Measurements from ENCODE around the gene S100A9. TPM values are rescaled to one million over a fixed set of nuclear protein-coding genes. Genes with fewer than 3 reads are reported as not detected.
"Not testable (repeated sequence)": the region's sequence is repeated elsewhere in the genome, so short reads cannot be mapped to it uniquely, and the experiment has no call there.

S100A9 gene
- total RNA-seq, 1 experiment from 2014 or later, result not detected

GRCh38 chr1:153389973-153390879 lies 32.6 kb downstream of the S100A9 start:
- DNase-seq (ENCODE audit: low spot score), result no peak

- no peak for DNase-seq (ENCODE audit: low spot score)
These were observed 33.5 kb downstream of the S100A9 start, which contains the start of gene S100A8 for GRCh38 chr1:153390938-153391710. TSS of gene S100A8 (minus strand) at chr1:153391073. CDS start at chr1:153390535, 538 bp downstream.

- DNase-seq (ENCODE audit: low spot score), result no peak
These were observed 34.6 kb downstream of the S100A9 start for GRCh38 chr1:153392258-153392657.

DNA sequence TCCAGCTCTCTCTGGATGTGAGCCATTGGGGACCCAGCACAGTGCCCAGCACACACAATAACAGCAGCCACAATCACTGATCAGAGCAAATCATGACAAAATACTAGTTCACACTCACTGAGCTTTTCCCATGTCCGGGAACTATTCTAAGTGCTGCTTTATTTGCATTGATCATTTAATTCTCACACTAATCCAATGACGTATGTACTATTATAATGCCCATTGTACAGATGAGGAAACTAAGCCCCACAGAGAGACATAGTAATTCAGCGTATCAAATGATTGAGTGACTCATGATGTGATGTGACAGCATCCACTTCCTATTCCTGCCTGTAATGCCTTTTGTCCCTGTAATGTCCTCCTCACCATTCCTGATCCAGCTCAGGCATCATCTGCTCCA lies 35.2 kb downstream of the S100A9 start:
- DNase-seq (ENCODE audit: low spot score), result no peak

- DNase-seq (ENCODE audit: low spot score), result no peak
These were observed 36.3 kb downstream of the S100A9 start for GRCh38 chr1:153393926-153394325.

GRCh38 chr1:153394391-153394790 lies 36.7 kb downstream of the S100A9 start:
- DNase-seq (ENCODE audit: low spot score), result no peak

DNA sequence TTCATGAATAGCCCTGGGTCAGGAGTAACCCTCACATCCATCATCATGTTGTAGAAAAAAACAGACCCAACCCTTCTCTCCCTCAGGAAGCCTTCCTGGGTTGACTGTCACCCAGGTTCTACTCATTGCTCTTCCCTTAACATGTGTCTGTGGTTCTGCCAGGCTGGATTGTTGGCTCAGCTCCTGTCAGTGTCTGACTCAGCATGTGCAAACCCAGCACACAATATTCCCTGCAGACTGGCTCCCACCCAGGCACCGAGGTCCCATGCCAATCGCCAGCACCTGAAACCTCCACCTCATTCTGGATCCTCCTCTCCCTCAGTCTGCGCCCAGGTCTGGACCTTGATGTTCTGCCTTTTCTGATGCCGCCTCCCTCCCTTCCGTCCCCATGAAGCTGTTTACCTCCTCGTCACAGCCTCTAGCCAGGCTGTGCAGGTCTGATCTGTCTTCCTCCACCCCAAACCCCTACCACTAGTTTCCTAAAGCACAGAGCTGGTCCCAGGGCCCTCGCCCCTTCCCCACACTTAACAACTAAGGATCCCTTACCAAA lies 37.6 kb downstream of the S100A9 start:
- no peak for DNase-seq (ENCODE audit: low spot score)

DNA sequence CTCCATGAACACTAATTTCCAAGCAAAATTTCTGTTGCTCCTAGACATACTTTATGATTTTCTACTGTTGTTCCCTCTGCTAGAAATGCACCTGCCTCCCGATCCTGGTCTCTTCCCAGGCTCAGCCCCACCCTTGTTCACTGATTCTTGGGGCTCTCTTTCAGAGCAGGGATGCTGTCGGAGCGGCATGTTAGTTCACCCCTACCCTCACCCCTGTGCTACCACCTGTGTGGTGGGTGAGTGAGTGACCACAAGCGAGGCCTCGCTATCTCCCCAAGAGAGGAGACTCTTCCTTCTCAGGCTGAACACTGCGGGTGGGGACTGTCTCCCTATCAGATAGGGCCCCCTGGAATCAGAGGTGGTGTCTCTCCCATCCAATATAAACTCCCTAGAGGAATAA lies 38.1 kb downstream of the S100A9 start:
- no peak for DNase-seq (ENCODE audit: low spot score)

GRCh38 chr1:153396461-153396860 lies 38.8 kb downstream of the S100A9 start:
- no peak for DNase-seq (ENCODE audit: low spot score)

GRCh38 chr1:153397051-153397923 lies 39.6 kb downstream of the S100A9 start:
- no peak for DNase-seq (ENCODE audit: low spot score)

DNA sequence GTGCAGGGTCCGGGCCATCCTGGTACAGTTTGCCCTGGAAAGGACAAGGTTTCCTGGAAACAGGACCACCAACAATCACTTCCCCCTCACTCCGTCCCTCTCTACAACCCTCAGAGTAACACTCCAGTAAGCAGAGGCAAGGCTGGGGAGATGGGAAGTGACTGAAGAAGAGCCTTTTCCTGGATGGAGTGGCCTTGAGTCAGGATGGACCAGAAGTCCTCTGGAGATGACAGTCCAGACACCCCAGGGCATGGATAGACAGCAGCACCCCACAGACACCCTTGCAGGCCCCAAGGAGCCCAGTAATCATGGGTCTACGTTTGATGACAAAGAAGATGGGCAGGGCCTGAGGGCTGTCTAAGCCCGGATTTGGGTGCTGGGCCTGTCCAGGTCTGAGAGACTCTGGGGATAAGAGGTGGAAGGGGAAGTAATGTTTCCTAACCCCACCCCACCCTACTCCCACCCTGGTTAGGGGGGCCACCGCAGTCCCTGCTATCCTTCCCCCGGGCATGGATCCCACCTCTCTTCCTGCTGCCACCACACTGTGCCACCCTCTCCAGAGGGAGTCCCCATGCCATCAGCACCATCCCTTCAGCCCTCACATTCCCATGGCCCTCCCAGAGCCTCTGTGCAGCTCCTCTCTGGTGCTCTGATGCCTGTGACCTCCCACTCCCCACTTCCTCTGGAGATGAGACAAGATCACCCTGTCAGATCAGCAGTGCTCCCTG lies 40.4 kb downstream of the S100A9 start:
- no peak for DNase-seq (ENCODE audit: low spot score)

DNA sequence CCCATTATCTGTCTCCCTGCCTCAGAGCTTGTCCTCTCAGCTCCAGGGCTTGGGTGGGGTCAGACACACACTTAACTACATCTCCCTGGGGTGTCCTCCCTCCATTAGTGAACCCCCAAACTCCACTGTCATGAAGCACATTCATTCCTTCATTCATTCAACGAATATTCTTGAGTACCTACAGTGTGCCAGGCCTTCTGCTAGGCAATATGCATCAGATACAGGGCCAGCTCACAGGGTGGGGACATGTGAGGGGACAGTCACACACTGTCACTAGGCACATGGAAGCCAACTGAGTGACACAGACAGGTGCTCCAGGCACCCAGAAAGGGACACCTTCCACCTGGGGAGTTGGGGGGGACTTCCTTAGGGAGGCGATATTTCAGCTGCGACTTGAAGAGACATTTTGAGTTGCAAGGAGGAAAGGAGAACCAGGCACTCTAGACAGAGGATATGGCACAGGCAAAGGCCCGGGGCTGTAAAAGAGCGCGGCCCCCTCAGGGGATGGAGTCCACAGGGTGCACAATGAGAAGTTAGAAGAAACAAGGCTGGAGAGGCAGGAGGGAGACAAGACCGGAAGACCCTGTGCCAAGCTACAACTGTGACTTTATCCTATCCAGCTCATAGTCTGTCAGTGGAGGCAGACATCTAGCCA lies 41.9 kb downstream of the S100A9 start:
- no peak for DNase-seq (ENCODE audit: low spot score)

DNA sequence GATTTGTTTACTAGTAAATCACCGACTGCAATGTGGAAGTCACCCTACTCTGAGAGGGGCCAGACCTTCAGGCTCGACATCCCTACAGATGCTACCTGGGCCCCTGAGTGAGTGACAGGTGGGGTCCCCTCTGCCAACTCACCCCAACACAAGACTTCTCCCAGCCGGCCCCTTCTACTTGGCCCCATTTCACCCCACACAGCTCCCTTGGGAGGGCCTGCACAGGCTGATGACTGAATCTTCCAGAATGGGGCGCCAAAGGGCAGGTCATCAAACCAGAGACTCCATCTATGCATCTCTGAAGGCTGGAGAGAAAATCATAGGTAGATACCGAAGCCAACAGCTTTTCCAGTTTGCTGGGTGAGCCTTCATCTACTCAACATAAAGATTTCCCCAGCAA lies 42.6 kb downstream of the S100A9 start:
- DNase-seq (ENCODE audit: low spot score), result no peak

DNA sequence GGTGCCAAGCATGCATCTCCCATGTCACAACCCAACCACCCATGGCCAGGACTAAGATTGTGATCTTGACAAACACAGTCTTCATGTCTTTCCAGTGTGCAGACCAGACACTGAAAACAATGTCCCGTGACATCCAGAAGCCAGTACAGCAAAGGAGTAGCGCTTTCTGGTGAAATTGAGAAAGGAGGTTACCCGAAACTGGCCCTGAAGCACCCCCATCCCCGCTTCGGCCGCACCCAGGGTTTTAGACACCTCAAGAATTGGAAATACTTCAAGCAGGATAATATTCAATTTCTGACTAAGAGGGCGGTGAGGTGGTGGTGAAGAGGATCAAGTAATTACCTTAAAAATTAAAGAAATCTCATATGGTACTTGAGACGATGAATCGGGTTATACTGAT lies 43.8 kb downstream of the S100A9 start:
- no peak for DNase-seq (ENCODE audit: low spot score)

GRCh38 chr1:153402226-153402625 lies 44.6 kb downstream of the S100A9 start:
- DNase-seq (ENCODE audit: low spot score), result no peak

- no peak for DNase-seq (ENCODE audit: low spot score)
These were observed 45.9 kb downstream of the S100A9 start for GRCh38 chr1:153403421-153404085.

DNA sequence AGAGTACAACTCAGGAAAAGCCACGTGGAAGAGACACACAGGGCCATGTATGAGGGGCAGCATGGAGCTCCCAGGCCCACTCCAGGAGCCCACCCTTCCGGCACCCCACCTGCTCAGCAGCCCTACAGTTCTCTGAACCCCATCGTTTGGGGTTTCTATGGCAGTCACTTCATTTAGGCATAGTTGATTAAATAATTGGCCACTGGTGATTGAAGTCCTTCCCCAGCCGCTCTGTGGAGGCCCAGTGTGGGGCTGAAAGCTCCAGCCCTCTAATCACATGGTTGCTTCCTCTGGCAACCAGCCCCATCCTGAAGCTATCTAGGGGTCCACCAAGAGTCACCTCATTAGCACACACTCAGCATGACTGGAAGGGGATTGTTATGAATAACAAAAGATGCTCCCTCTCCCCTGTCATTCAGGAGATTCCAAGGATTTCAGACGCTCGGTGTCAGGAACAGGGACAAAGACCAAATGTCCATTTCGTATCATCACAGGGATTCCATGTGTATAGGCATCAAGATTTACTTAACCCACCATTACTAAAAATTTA lies 46.5 kb downstream of the S100A9 start:
- no peak for DNase-seq (ENCODE audit: low spot score)

DNA sequence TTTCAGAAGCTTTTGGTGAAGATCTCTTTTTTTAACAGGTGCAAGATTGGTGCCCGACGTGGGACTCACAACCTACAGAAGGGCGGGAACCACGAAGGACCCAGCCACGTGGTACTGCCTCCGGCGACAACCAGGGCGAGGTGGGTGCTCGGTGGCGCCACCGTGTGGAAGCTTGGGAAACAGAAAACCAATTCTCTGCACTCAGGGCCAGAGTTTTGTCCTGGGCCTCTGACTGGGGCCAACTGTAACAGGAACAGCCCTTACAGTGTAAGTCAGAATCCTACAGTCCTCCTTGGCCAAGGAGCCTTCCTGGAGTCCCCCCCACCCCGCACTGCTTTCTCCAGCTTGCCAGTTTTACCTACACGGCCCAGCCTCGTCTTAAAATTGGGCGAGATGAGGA lies 47.1 kb downstream of the S100A9 start:
- peak; percentile 23 for DNase-seq (ENCODE audit: low spot score)

- DNase-seq (ENCODE audit: low spot score), result not testable (repeated sequence)
These were observed 48.4 kb downstream of the S100A9 start for GRCh38 chr1:153405825-153406599.

All from H4 (cell line).